IPS DF 19.7 (cell line): ENCODE data around the gene DNAH17.

Source experiments
- DNase-seq: peaks from one replicate; pipeline ENCODE4 v3.0.0-alpha.2; 2013; ENCODE audit warnings: low read depth, low spot score

The DNAH17 gene

GRCh38 chr17:78414178-78415162 lies 162.7 kb downstream of the DNAH17 start:
- DNase-seq, result no peak

GRCh38 chr17:78412403-78412802 lies 164.8 kb downstream of the DNAH17 start:
- no peak for DNase-seq

- no peak for DNase-seq
Measured at GRCh38 chr17:78411241-78411857, 165.8 kb downstream of the DNAH17 start.

GRCh38 chr17:78409191-78409928 lies 167.8 kb downstream of the DNAH17 start:
- no peak for DNase-seq

- no peak for DNase-seq
Measured at GRCh38 chr17:78408476-78409050, 168.6 kb downstream of the DNAH17 start.

- no peak for DNase-seq
Measured at GRCh38 chr17:78407387-78408000, 169.7 kb downstream of the DNAH17 start.

- DNase-seq, result no peak
Measured at GRCh38 chr17:78406920-78407319, 170.3 kb downstream of the DNAH17 start.

GRCh38 chr17:78406396-78406795 lies 170.8 kb downstream of the DNAH17 start:
- DNase-seq, result no peak

GRCh38 chr17:78403822-78404221 lies 173.4 kb downstream of the DNAH17 start:
- no peak for DNase-seq

- no peak for DNase-seq
Measured at GRCh38 chr17:78401891-78402290, 175.3 kb downstream of the DNAH17 start.

- no peak for DNase-seq
Measured at GRCh38 chr17:78401246-78401645, 175.9 kb downstream of the DNAH17 start.

- no peak for DNase-seq
Measured at GRCh38 chr17:78400581-78401240, 176.5 kb downstream of the DNAH17 start.

- no peak for DNase-seq
Measured at GRCh38 chr17:78399693-78400144, 177.5 kb downstream of the DNAH17 start.

GRCh38 chr17:78399028-78399692 lies 178.0 kb downstream of the DNAH17 start:
- no peak for DNase-seq

- no peak for DNase-seq
Measured at GRCh38 chr17:78398390-78398789, 178.8 kb downstream of the DNAH17 start.

- no peak for DNase-seq
Measured at GRCh38 chr17:78397681-78398101, 179.5 kb downstream of the DNAH17 start.

GRCh38 chr17:78396441-78397337 lies 180.5 kb downstream of the DNAH17 start:
- DNase-seq, result no peak

- no peak for DNase-seq
Measured at GRCh38 chr17:78395155-78395554, 182.0 kb downstream of the DNAH17 start.

GRCh38 chr17:78394209-78394608 lies 183.0 kb downstream of the DNAH17 start:
- DNase-seq, result no peak
